Osteoblast (primary cell): ENCODE measurements around the gene SMPD4. TPM values are rescaled to one million over a fixed set of nuclear protein-coding genes. Genes with fewer than 3 reads are reported as not detected.
"Not testable (repeated sequence)": the region's sequence is repeated elsewhere in the genome, so short reads cannot be mapped to it uniquely, and the experiment has no call there.

Experiments
- DNase-seq: peaks from one replicate; pipeline ENCODE4 v3.0.0; 2011; ENCODE audit warnings: low spot score, mixed read lengths; ENCODE audit not compliant: insufficient read length; ENCODE audit errors: missing footprints
- H2AFZ ChIP-seq: 2 replicates; pipeline ENCODE4 v1.6.0; 2011; ENCODE audit warnings: mild to moderate bottlenecking, low read length
- H3K27ac ChIP-seq: 2 replicates; pipeline ENCODE4 v1.5.1; 2011; ENCODE audit warnings: mild to moderate bottlenecking, low read depth, low read length, moderate library complexity
- H3K27me3 ChIP-seq: 2 replicates; pipeline ENCODE4 v1.6.0; 2012; ENCODE audit warnings: mild to moderate bottlenecking, control low read depth, inconsistent platforms, low read length, moderate library complexity; ENCODE audit not compliant: insufficient read depth
- H3K36me3 ChIP-seq: 2 replicates; pipeline ENCODE4 v1.5.1; 2011; ENCODE audit warnings: mild to moderate bottlenecking, low read length, control low read depth, moderate library complexity; ENCODE audit not compliant: insufficient read depth
- H3K4me1 ChIP-seq: 2 replicates; pipeline ENCODE4 v1.5.1; 2011; ENCODE audit warnings: mild to moderate bottlenecking, low read length, control low read depth, moderate library complexity; ENCODE audit not compliant: insufficient read depth
- H3K4me2 ChIP-seq: 2 replicates; pipeline ENCODE4 v1.6.0; 2011; ENCODE audit warnings: mild to moderate bottlenecking, low read length; ENCODE audit not compliant: insufficient read depth
- H3K4me3 ChIP-seq: fragments of 200-600 bp; sonication (generic); 3 replicates; pipeline ENCODE4 v1.5.1; 2012; ENCODE audit warnings: mild to moderate bottlenecking, low read length, inconsistent platforms; ENCODE audit not compliant: insufficient read depth
- H3K79me2 ChIP-seq: 2 replicates; pipeline ENCODE4 v1.6.0; 2012; ENCODE audit warnings: mild to moderate bottlenecking, low read length, control low read depth, inconsistent platforms; ENCODE audit not compliant: insufficient read depth
- H3K9me3 ChIP-seq: 2 replicates; pipeline ENCODE4 v1.5.1; 2011; ENCODE audit warnings: low read depth, low read length, control low read depth
- H4K20me1 ChIP-seq: 2 replicates; pipeline ENCODE4 v1.6.0; 2012; ENCODE audit warnings: mild to moderate bottlenecking, low read length, control low read depth; ENCODE audit not compliant: insufficient read depth
- total RNA-seq: library from RNA; depleted of rRNA; stranded (reverse); fragments of >200 nt; gene quantifications from 2 replicates; pipeline ENCODE4 v1.2.3, GENCODE V29; 2012
- TF ChIP-seq, protein P1 (sequence below): IDR thresholded peaks from 2 replicates; pipeline ENCODE4 v1.5.1; 2011; ENCODE audit warnings: mild to moderate bottlenecking, low read depth, low read length, moderate library complexity; ENCODE audit errors: extremely low read depth

The SMPD4 gene
- total RNA-seq, 1 donor: 24.2 TPM

DNA sequence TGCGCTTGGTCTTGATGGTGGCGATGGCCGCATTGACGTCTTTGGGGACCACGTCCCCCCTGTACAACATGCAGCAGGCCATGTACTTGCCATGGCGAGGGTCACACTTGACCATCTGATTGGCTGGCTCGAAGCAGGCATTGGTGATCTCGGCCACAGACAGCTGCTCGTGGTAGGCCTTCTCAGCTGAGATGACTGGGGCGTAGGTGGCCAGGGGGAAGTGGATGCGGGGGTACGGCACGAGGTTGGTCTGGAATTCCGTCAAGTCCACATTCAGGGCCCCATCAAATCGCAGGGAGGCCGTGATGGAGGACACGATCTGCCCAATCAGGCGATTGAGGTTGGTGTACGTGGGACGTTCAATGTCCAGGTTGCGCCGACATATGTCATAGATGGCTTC is 12.4 kb upstream of the SMPD4 start:
- DNase-seq, H3K27ac ChIP-seq, H3K36me3 ChIP-seq, H3K4me3 ChIP-seq, H4K20me1 ChIP-seq, H3K27me3 ChIP-seq, H3K4me1 ChIP-seq, H3K9me3 ChIP-seq, H3K79me2 ChIP-seq, H2AFZ ChIP-seq, H3K4me2 ChIP-seq: not testable (repeated sequence)

DNA sequence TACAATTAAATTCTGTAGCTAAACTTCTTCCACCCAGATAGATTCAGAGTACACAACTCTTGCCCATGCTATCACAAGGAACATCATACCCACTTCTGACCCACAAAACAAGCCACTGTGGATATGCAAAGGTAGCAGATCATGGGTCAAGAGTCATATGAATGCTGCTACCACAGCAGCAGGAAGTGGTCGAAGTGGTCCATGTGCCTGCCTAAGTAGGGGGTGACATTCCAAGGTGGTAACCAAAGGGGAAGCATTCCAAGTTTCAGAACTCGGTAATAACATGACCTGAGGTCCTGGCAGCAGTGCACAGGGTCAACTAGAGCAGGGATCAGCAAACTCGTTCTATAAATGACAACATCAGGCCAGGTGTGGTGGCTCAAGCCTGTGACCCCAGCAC is 11.0 kb upstream of the SMPD4 start:
- not testable (repeated sequence) for H4K20me1 ChIP-seq, H2AFZ ChIP-seq, H3K4me3 ChIP-seq, H3K27ac ChIP-seq, DNase-seq, H3K36me3 ChIP-seq, H3K9me3 ChIP-seq, H3K4me2 ChIP-seq, H3K4me1 ChIP-seq, H3K27me3 ChIP-seq, H3K79me2 ChIP-seq

DNA sequence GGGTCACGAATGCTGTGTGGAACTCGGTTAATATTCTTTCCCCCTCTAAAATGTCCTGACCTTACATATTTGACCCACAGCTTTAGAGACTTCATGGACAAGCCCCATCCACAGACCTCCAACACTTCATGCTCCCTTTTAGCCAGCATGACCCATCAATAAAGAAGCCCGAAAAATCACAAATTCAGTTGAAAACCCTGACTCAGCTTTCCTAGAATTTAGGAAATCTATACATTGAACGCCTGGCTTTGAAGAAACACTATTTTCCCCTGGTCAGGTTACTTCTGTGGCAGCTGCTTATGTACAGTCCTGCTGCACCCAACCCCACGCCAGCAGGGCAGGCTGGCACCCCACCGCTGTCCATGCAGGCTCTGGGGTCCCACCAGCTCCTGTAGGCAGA is 9.9 kb upstream of the SMPD4 start:
- not testable (repeated sequence) for H3K4me1 ChIP-seq, H3K9me3 ChIP-seq, H3K4me3 ChIP-seq, H3K27me3 ChIP-seq, H3K36me3 ChIP-seq, H3K79me2 ChIP-seq, H3K27ac ChIP-seq, DNase-seq, H3K4me2 ChIP-seq, H4K20me1 ChIP-seq, H2AFZ ChIP-seq

DNA sequence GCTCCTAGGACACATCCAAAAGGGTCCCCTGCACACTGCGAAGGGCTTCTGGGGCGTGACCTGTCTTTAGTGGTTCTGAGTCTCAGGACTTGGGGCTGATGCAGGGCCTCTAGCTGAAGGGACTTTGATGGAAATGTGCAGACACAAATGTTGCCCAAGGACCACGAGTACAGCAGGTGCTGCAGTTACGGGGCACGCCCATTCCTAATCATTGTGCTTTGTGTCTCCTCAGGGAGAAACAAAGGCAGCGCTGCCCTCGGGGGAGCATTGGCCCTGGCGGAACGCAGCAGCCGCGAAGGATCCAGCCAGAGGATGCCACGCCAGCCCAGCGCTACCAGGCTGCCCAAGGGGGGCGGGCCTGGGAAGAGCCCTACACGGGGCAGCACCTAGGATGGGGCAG is 8.8 kb upstream of the SMPD4 start:
- Histone ChIP-seq H3K27me3 (no peaks in the 10 kb centered on the region), H3K27ac (no peak overlapping the region), H3K4me2 (no peak overlapping the region), H4K20me1 (no peaks in the 10 kb centered on the region), H3K36me3 (no peaks in the 10 kb centered on the region), H3K79me2 (peaks cover 9% of the 10 kb centered on the region), H2AFZ (no peak overlapping the region), H3K4me1 (no peaks in the 10 kb centered on the region), H3K9me3 (no peaks in the 10 kb centered on the region), H3K4me3 (no peak overlapping the region)
- no peak for DNase-seq
- TF ChIP-seq, protein P1, sequence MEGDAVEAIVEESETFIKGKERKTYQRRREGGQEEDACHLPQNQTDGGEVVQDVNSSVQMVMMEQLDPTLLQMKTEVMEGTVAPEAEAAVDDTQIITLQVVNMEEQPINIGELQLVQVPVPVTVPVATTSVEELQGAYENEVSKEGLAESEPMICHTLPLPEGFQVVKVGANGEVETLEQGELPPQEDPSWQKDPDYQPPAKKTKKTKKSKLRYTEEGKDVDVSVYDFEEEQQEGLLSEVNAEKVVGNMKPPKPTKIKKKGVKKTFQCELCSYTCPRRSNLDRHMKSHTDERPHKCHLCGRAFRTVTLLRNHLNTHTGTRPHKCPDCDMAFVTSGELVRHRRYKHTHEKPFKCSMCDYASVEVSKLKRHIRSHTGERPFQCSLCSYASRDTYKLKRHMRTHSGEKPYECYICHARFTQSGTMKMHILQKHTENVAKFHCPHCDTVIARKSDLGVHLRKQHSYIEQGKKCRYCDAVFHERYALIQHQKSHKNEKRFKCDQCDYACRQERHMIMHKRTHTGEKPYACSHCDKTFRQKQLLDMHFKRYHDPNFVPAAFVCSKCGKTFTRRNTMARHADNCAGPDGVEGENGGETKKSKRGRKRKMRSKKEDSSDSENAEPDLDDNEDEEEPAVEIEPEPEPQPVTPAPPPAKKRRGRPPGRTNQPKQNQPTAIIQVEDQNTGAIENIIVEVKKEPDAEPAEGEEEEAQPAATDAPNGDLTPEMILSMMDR: no peak

DNA sequence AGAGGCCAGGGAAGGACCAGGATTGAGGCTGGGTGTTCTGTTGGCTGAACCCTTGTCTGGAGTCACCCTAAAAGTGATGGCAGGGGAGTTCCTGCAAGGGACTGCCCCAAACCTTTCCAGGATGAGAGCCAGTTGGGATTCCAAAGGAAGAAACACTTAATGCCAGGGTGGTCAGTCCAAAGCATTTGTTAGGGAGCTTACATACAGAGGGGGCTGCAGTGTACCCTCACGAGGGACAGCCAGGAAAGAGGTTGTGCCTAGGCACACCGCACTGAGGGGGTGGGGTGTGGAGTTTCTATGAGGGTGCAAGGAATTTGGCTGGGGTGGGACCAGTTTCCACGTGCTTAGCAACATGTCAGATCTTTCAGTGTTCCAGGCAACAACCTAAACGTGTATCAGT is 7.6 kb upstream of the SMPD4 start:
- not testable (repeated sequence) for H3K9me3 ChIP-seq, H4K20me1 ChIP-seq, H3K27me3 ChIP-seq, H3K36me3 ChIP-seq, DNase-seq, H3K4me2 ChIP-seq, H3K4me1 ChIP-seq, H2AFZ ChIP-seq, H3K4me3 ChIP-seq, H3K27ac ChIP-seq
- peaks cover 16% of the 10 kb centered on the region for H3K79me2 ChIP-seq

DNA sequence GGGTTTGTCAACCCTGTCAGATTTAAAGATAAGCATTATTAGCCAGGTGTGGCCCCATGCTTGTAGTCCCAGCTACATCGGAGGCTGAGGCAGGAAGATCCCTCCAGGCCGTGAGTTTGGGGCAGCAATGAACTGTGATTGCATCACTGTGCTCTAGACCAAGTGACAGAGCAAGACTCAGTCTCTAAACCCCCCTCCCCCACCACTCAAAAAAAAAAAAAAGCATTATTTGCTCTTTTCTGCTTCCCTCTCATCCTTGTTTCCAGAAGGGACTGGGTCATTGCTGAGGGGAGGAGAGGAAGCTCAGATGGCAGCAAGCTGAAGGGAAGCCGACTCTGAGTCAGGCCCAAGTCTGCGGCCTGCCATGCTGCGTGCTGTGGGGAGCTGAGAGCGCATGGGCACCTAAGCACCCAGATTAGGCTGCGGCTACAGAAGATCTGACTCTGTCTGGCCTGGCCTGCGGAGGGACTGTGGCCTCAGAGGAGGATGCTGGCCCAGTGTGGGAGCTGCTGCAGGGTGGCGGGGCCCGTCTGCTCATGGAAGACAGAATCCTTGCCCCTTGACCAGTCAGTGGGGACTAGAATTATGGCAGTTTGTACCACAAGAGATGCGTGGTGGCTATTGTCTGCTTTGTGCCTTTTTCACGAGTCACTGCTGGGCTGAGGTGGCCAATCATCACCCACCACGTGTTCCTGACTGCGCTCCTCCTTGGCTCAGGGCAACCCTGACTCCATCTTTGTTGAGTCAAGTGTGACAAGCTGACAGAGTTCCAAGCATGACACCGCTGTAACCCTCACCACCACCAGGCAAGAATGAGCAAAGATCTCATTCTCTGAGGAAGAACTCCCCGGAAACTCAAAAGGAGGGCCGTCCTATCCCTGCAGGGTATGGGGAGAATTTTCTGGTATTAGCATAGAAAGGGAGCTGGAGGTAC is 6.7 kb upstream of the SMPD4 start:
- DNase-seq, H3K36me3 ChIP-seq, H3K4me1 ChIP-seq, H3K4me2 ChIP-seq, H2AFZ ChIP-seq, H3K4me3 ChIP-seq, H3K27me3 ChIP-seq, H3K27ac ChIP-seq, H4K20me1 ChIP-seq, H3K9me3 ChIP-seq: not testable (repeated sequence)
- H3K79me2 ChIP-seq: peaks cover 25% of the 10 kb centered on the region
